Erythroblast (primary cell): ENCODE measurements around the gene POLR1A.

Experiments used
- GATA1 ChIP-seq: IDR thresholded peaks from 2 replicates; pipeline ENCODE4 v1.6.1; 2011; ENCODE audit warnings: low read depth, mild to moderate bottlenecking, control low read depth, low read length, moderate library complexity
- POLR2A ChIP-seq: IDR thresholded peaks from 2 replicates; pipeline ENCODE4 v1.6.1; 2011; ENCODE audit warnings: mild to moderate bottlenecking, low read length

DNA sequence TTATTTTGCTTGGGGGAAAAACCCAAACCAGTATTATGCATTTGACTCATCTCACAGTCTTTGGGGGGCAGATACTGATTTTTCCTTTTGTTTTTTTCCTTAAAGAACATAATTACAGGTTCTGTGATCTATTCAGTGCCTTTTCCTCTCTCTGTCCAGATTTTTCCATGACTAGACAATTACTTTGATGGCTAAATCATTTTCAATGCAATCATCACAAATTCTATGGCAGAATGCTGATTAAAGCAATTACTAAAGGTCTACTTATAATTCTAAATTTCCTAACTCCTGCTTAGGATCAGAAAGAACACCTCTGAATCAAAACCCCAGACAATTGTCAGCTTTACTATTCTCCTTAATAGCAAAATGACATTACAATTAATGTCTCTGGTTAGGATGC lies 38.8 kb downstream of the POLR1A start:
- no peak for TF ChIP-seq POLR2A
- TF ChIP-seq GATA1, result no peak
